ENCODE data around the gene GNAS.

- TF ChIP-seq CTCF (IDR thresholded peaks at IDR 0.05 in 4 of 5, conservative IDR thresholded peaks at IDR 0.05 in 1 of 5), result no peak
- TF ChIP-seq POLR2A (IDR thresholded peaks at IDR 0.05), result no peak
Observed at GRCh38 chr20:58808271-58809046, 44.1 kb upstream of the GNAS start.
